Liver (tissue), 9 donors: Measurements from ENCODE around the gene MAP4K4. TPM values are rescaled to one million over a fixed set of nuclear protein-coding genes. Genes with fewer than 3 reads are reported as not detected.

Experiments
- DNase-seq: peaks from one replicate; pipeline ENCODE4 v3.0.0-alpha.2; 2017; ENCODE audit warnings: low spot score
- H3K27ac ChIP-seq, 2 donors: one replicate each; pipeline ENCODE4 v1.7.0; 2013; ENCODE audit warnings: inconsistent platforms in 2 of 2, low read length in 2 of 2, control low read depth in 1 of 2, low read depth in 1 of 2, mild to moderate bottlenecking in 1 of 2
- H3K27me3 ChIP-seq, 4 donors: one replicate each; pipeline versions ENCODE4 v1.6.1 to v1.7.0; 2013; ENCODE audit warnings: low read length in 3 of 4, inconsistent platforms in 1 of 4, mild to moderate bottlenecking in 1 of 4, moderate library complexity in 1 of 4; ENCODE audit not compliant: control insufficient read depth in 4 of 4, insufficient read depth in 4 of 4
- H3K36me3 ChIP-seq, 4 donors: one replicate each; pipeline versions ENCODE4 v1.6.1 to v1.7.0; 2013; ENCODE audit warnings: low read length in 3 of 4, mild to moderate bottlenecking in 3 of 4, low read depth in 1 of 4, moderate library complexity in 1 of 4; ENCODE audit not compliant: control insufficient read depth in 4 of 4, insufficient read depth in 3 of 4
- H3K4me1 ChIP-seq, 4 donors: one replicate each; pipeline versions ENCODE4 v1.6.1 to v1.7.0; 2013; ENCODE audit warnings: low read length in 3 of 4, mild to moderate bottlenecking in 3 of 4, moderate library complexity in 1 of 4; ENCODE audit not compliant: control insufficient read depth in 4 of 4, insufficient read depth in 4 of 4
- H3K4me3 ChIP-seq, 3 donors: one replicate each; pipeline versions ENCODE4 v1.6.1 to v1.7.0; 2013; ENCODE audit warnings: low read length in 3 of 3, control low read depth in 1 of 3, low read depth in 1 of 3, mild to moderate bottlenecking in 1 of 3
- H3K9ac ChIP-seq, 2 donors: one replicate each; pipeline ENCODE4 v1.7.0; 2013; ENCODE audit warnings: low read length in 2 of 2, mild to moderate bottlenecking in 2 of 2, moderate library complexity in 2 of 2, control low read depth in 1 of 2, low read depth in 1 of 2
- H3K9me3 ChIP-seq, 4 donors: one replicate each; pipeline versions ENCODE4 v1.6.1 to v1.7.0; 2013; ENCODE audit warnings: low read length in 3 of 4; ENCODE audit not compliant: control insufficient read depth in 4 of 4
- EGR1 ChIP-seq, 2 donors: IDR thresholded peaks; 2 replicates each; pipeline ENCODE4 v1.6.1; 2016 to 2018; ENCODE audit warnings: antibody characterized with exemption in 2 of 2, low read depth in 2 of 2
- FOXA1 ChIP-seq: IDR thresholded peaks from 2 replicates; pipeline ENCODE4 v1.6.1; 2016; ENCODE audit warnings: antibody characterized with exemption
- GABPA ChIP-seq, 2 donors: IDR thresholded peaks in 1 of 2; conservative IDR thresholded peaks in 1 of 2; 2 replicates each; pipeline ENCODE4 v1.6.1; 2016; ENCODE audit warnings: antibody characterized with exemption in 2 of 2, mild to moderate bottlenecking in 1 of 2, moderate library complexity in 1 of 2
- HNF4A ChIP-seq, 2 donors: conservative IDR thresholded peaks; 2 replicates each; pipeline ENCODE4 v1.6.1; 2016; ENCODE audit warnings: antibody characterized with exemption in 2 of 2, mild to moderate bottlenecking in 2 of 2
- JUND ChIP-seq, 2 donors: IDR thresholded peaks; 2 replicates each; pipeline ENCODE4 v1.6.1; 2016; ENCODE audit warnings: antibody characterized with exemption in 2 of 2
- NR2F2 ChIP-seq: IDR thresholded peaks from 2 replicates; pipeline ENCODE4 v1.6.1; 2016; ENCODE audit warnings: antibody characterized with exemption
- RAD21 ChIP-seq, 2 donors: IDR thresholded peaks; 2 replicates each; pipeline ENCODE4 v1.6.1; 2016; ENCODE audit warnings: antibody characterized with exemption in 2 of 2, mild to moderate bottlenecking in 2 of 2
- SP1 ChIP-seq: IDR thresholded peaks from 2 replicates; pipeline ENCODE4 v1.6.1; 2018; ENCODE audit warnings: antibody characterized with exemption, mild to moderate bottlenecking
- YY1 ChIP-seq: IDR thresholded peaks from 2 replicates; pipeline ENCODE4 v1.6.1; 2016; ENCODE audit warnings: antibody characterized with exemption, mild to moderate bottlenecking
- WGBS: extraction: QIAGEN DNeasy Blood & Tissue Kit; methylation state at CpG from one replicate; pipeline ENCODE4 v1.1.7; 2013; 5-methylcytosine and 5-hydroxymethylcytosine counted together
- polyA plus RNA-seq, 2 donors: library from polyadenylated mRNA; stranded (reverse) in 1 of 2; unstranded in 1 of 2; fragments of 200-250 nt in 1 of 2; fragments of >200 nt in 1 of 2; fragmentation: Nextera tagmentation in 1 of 2; extraction: Ambion mirVana in 1 of 2; gene quantifications; one replicate each; pipeline versions ENCODE4 v1.2.1 to v1.2.3, GENCODE V29; 2013 to 2015
- total RNA-seq, 2 donors: library from RNA; depleted of rRNA; stranded (reverse); fragments of >200 nt; gene quantifications; one replicate each; pipeline ENCODE4 v1.2.3, GENCODE V29; 2014
- TF ChIP-seq, protein P1 (sequence below): fragments of 150-350 bp; IDR thresholded peaks from 2 replicates; pipeline ENCODE4 v1.5.1; 2017; ENCODE audit warnings: improper control_type of control experiment, low read depth, low read length; ENCODE audit not compliant: missing input control
- TF ChIP-seq, protein P2 (sequence below): IDR thresholded peaks from 2 replicates; pipeline ENCODE4 v1.6.1; 2016; ENCODE audit warnings: antibody characterized with exemption
- TF ChIP-seq, protein P3 (sequence below): IDR thresholded peaks from 2 replicates; pipeline ENCODE4 v1.6.1; 2016; ENCODE audit warnings: antibody characterized with exemption
- donor health status: healthy.
- donor health status: healthy.
- donor health status: healthy.
- donor health status: healthy.
- donor health status: healthy.

The MAP4K4 gene
- total and polyA plus RNA-seq, 4 donors: 9.1 to 40.0 (median 23.6) TPM

DNA sequence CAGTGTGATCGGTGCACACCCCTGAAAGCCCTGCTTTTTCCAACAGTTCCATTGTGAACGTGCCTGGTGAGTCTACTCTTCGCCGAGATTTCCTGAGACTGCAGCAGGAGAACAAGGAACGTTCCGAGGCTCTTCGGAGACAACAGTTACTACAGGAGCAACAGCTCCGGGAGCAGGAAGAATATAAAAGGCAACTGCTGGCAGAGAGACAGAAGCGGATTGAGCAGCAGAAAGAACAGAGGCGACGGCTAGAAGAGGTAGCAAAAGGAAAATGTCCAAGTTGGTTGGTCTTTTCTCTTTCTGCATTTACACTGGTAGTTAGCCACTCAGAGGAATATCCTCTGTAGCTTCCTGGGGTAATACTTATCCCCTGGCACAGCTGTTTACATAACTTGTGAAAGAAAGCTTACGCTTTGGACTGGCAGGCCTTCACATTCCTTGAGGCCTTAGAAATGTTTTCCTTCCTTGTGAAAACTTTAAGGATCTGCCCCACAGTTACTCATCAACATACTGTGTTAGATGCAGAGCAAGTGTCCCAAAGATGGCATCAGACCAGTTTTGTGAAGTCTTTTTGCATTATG lies 146.6 kb downstream of the MAP4K4 start:
- H3K27ac ChIP-seq: no peak overlapping the region
- H3K9me3 ChIP-seq: no peaks in the 10 kb centered on the region
- no peak overlapping the region for H3K4me3 ChIP-seq
- peaks cover 5 to 25% (median 16%) of the 10 kb centered on the region in 4 donors for H3K4me1 ChIP-seq
- DNase-seq: no peak
- 93% methylated on average over 12 of the region's 12 CpGs for WGBS
- H3K27me3 ChIP-seq: no peaks in the 10 kb centered on the region
- no peak overlapping the region for H3K9ac ChIP-seq
- TF ChIP-seq GABPA (IDR thresholded peaks at IDR 0.05 in 1 of 2, conservative IDR thresholded peaks at IDR 0.05 in 1 of 2) (no peak), SP1 (no peak), RAD21 (IDR thresholded peaks at IDR 0.05) (no peak), YY1 (no peak)
- H3K36me3 ChIP-seq: peaks cover 2 to 44% (median 27%) of the 10 kb centered on the region in 4 donors

DNA sequence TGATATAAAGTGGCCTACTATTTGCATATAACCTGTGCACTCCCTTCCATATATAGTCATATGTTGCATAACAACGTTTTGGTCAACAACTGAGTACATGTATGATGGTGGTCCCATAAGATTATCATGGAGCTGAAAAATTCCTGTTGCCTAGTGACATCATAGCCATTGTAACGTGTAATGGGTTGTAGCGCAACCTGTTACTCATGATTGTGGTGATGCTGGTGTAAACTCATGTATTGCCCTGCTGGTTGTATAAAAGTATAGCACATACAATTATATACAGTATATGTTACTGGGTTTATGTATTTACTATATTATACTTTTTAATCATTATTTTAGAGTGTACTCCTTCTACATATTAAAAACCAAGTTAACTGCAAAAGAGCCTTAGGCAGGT lies 149.5 kb downstream of the MAP4K4 start:
- no peak for DNase-seq
- no peak overlapping the region for H3K4me3 ChIP-seq
- H3K27me3 ChIP-seq: no peaks in the 10 kb centered on the region
- peaks cover 2 to 28% (median 17%) of the 10 kb centered on the region in 4 donors for H3K36me3 ChIP-seq
- no peak overlapping the region for H3K9ac ChIP-seq
- no peaks in the 10 kb centered on the region for H3K9me3 ChIP-seq
- H3K4me1 ChIP-seq: peaks cover 3 to 14% (median 10%) of the 10 kb centered on the region in 4 donors
- WGBS: 95% methylated on average over 3 of the region's 3 CpGs
- no peak overlapping the region for H3K27ac ChIP-seq
- TF ChIP-seq JUND (IDR thresholded peaks at IDR 0.05): no peak
- TF ChIP-seq NR2F2: no peak
- TF ChIP-seq, protein P1, sequence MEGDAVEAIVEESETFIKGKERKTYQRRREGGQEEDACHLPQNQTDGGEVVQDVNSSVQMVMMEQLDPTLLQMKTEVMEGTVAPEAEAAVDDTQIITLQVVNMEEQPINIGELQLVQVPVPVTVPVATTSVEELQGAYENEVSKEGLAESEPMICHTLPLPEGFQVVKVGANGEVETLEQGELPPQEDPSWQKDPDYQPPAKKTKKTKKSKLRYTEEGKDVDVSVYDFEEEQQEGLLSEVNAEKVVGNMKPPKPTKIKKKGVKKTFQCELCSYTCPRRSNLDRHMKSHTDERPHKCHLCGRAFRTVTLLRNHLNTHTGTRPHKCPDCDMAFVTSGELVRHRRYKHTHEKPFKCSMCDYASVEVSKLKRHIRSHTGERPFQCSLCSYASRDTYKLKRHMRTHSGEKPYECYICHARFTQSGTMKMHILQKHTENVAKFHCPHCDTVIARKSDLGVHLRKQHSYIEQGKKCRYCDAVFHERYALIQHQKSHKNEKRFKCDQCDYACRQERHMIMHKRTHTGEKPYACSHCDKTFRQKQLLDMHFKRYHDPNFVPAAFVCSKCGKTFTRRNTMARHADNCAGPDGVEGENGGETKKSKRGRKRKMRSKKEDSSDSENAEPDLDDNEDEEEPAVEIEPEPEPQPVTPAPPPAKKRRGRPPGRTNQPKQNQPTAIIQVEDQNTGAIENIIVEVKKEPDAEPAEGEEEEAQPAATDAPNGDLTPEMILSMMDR: no peak
- no peak for TF ChIP-seq SP1

DNA sequence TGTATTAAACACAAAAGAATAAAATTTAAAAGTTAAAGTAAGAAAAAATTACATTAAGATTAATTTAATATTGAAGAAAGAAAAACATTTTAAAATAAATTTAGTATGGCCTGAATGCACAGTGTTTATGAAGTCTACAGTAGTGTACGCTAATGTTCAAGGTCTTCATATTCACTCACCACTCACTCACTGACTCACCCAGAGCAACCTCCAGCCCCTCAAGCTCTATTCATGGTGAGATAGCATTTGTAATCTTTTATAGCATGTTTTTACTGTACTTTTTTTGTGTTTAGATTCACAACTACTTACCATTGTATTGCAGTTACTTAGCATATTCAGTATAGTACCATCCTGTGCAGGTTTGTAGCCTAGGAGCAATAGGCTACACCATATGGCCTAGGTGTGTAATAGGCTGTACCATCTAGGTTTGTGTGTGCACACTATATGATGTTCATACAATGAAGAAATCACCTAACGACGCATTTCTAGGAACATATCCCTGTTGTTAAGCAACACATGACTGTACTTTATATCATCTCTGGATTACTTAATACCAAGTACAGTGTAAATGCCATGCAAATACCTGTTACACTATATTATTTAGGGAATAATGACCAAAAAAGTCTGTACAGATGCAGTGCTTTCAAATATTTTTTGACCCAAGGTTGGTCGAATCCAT lies 150.3 kb downstream of the MAP4K4 start:
- no peak overlapping the region for H3K9ac ChIP-seq
- H3K4me1 ChIP-seq: peaks cover 0 to 6% (median 3%) of the 10 kb centered on the region in 4 donors
- H3K27ac ChIP-seq: no peak overlapping the region
- TF ChIP-seq EGR1 (IDR thresholded peaks at IDR 0.05; ENCODE audit: low read depth in 2 of 2): no peak
- WGBS: 94% methylated on average over 4 of the region's 4 CpGs
- H3K4me3 ChIP-seq: no peak overlapping the region
- peaks cover 2 to 28% (median 17%) of the 10 kb centered on the region in 4 donors for H3K36me3 ChIP-seq
- no peaks in the 10 kb centered on the region for H3K27me3 ChIP-seq
- DNase-seq: no peak
- H3K9me3 ChIP-seq: no peaks in the 10 kb centered on the region

DNA sequence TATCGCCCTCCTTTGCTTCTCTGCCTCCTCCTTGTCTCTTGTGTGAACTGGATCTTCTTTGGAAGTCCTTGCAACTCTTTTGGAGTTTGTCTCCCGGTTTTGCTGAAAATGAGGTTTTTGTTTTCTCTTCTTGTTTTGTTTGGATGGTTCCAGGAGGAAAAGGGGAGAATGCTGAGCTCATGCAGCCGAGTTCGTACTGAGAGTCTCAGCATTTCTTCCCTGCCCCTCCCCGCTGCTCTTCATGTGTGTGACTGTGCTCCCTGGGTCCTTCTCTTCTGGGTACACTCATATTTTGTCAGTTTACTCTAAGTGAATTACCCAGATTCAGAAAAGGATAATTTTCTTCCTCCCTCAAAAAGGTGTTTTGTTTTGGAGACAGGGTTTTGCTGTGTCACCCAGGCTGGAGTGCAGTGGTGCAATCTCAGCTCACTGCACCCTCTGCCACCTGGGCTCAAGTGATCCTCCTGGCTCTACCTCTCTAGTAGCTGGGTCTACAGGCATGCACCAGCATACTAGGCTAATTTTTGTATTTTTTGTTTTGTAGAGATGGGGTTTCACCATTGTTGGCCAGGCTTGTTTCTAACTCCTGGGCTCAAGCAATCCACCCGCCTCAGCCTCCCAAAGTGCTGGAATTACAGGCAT lies 151.4 kb downstream of the MAP4K4 start:
- WGBS: 88% methylated on average over 6 of the region's 6 CpGs
- Histone ChIP-seq H3K9ac (no peak overlapping the region), H3K36me3 (peaks cover 2 to 26% (median 17%) of the 10 kb centered on the region in 4 donors), H3K9me3 (no peaks in the 10 kb centered on the region), H3K4me1 (no peaks in the 10 kb centered on the region), H3K27ac (no peak overlapping the region), H3K4me3 (no peak overlapping the region), H3K27me3 (no peaks in the 10 kb centered on the region)
- TF ChIP-seq, protein P2, sequence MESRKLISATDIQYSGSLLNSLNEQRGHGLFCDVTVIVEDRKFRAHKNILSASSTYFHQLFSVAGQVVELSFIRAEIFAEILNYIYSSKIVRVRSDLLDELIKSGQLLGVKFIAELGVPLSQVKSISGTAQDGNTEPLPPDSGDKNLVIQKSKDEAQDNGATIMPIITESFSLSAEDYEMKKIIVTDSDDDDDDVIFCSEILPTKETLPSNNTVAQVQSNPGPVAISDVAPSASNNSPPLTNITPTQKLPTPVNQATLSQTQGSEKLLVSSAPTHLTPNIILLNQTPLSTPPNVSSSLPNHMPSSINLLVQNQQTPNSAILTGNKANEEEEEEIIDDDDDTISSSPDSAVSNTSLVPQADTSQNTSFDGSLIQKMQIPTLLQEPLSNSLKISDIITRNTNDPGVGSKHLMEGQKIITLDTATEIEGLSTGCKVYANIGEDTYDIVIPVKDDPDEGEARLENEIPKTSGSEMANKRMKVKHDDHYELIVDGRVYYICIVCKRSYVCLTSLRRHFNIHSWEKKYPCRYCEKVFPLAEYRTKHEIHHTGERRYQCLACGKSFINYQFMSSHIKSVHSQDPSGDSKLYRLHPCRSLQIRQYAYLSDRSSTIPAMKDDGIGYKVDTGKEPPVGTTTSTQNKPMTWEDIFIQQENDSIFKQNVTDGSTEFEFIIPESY: no peak
- TF ChIP-seq HNF4A (conservative IDR thresholded peaks at IDR 0.05) (peak in 1 of 2 donors; percentile 5), FOXA1 (no peak)
- TF ChIP-seq, protein P3, sequence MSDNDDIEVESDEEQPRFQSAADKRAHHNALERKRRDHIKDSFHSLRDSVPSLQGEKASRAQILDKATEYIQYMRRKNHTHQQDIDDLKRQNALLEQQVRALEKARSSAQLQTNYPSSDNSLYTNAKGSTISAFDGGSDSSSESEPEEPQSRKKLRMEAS: no peak
- no peak for DNase-seq
